ENCODE results near the gene PRSS22. TPM values are rescaled to one million over a fixed set of nuclear protein-coding genes. Genes with fewer than 3 reads are reported as not detected.

Gene PRSS22
- total RNA-seq, 1 donor from 2014 or later = 76.0 TPM

GRCh38 chr16:2848933-2849725, 8.8 kb downstream of the PRSS22 start:
- Histone ChIP-seq H3K4me3 (ENCODE audit: low read depth, low read length) (no peak overlapping the region), H3K36me3 (ENCODE audit: control insufficient read depth, insufficient read depth, low read length) (no peaks in the 10 kb centered on the region), H3K27me3 (ENCODE audit: control insufficient read depth, insufficient read depth, low read length) (no peaks in the 10 kb centered on the region)
- no peak for TF ChIP-seq CTCF (IDR thresholded peaks at IDR 0.05; ENCODE audit: insufficient read depth, low read length, poor library complexity, severe bottlenecking)
- no peak for DNase-seq (ENCODE audit: low read depth)

GRCh38 chr16:2846511-2847310, 11.3 kb downstream of the PRSS22 start:
- DNase-seq (ENCODE audit: low read depth) = peak; percentile 97
- no peak overlapping the region for H3K4me3 ChIP-seq (ENCODE audit: low read depth, low read length)
- H3K36me3 ChIP-seq (ENCODE audit: control insufficient read depth, insufficient read depth, low read length) = no peaks in the 10 kb centered on the region

GRCh38 chr16:2845116-2845515, 12.9 kb downstream of the PRSS22 start:
- DNase-seq (ENCODE audit: low read depth) = no peak
- Histone ChIP-seq H3K4me3 (ENCODE audit: low read depth, low read length) (no peak overlapping the region), H3K36me3 (ENCODE audit: control insufficient read depth, insufficient read depth, low read length) (no peaks in the 10 kb centered on the region), H3K27me3 (ENCODE audit: control insufficient read depth, insufficient read depth, low read length) (no peaks in the 10 kb centered on the region)
- no peak for TF ChIP-seq CTCF (IDR thresholded peaks at IDR 0.05; ENCODE audit: insufficient read depth, low read length, poor library complexity, severe bottlenecking)

More at GRCh38 chr16:2846511-2847310, 11.3 kb downstream of the PRSS22 start:
- H3K27me3 ChIP-seq (ENCODE audit: control insufficient read depth, insufficient read depth, low read length) = no peaks in the 10 kb centered on the region
- no peak for TF ChIP-seq CTCF (IDR thresholded peaks at IDR 0.05; ENCODE audit: insufficient read depth, low read length, poor library complexity, severe bottlenecking)

- H3K27me3 ChIP-seq (ENCODE audit: control insufficient read depth, insufficient read depth, low read length) = no peaks in the 10 kb centered on the region
- no peak for TF ChIP-seq CTCF (IDR thresholded peaks at IDR 0.05; ENCODE audit: insufficient read depth, low read length, poor library complexity, severe bottlenecking)
- no peak for DNase-seq (ENCODE audit: low read depth)
- no peak overlapping the region for H3K4me3 ChIP-seq (ENCODE audit: low read depth, low read length)
- H3K36me3 ChIP-seq (ENCODE audit: control insufficient read depth, insufficient read depth, low read length) = no peaks in the 10 kb centered on the region
These were observed 14.4 kb downstream of the PRSS22 start for GRCh38 chr16:2843526-2843925.

- Histone ChIP-seq H3K4me3 (ENCODE audit: low read depth, low read length) (no peak overlapping the region), H3K36me3 (ENCODE audit: control insufficient read depth, insufficient read depth, low read length) (no peaks in the 10 kb centered on the region), H3K27me3 (ENCODE audit: control insufficient read depth, insufficient read depth, low read length) (no peaks in the 10 kb centered on the region)
- peak; percentile 66 for TF ChIP-seq CTCF (IDR thresholded peaks at IDR 0.05; ENCODE audit: insufficient read depth, low read length, poor library complexity, severe bottlenecking)
- DNase-seq (ENCODE audit: low read depth) = no peak
These were observed 15.5 kb downstream of the PRSS22 start for GRCh38 chr16:2842340-2843000.

All from kidney epithelial cell (primary cell).